Endothelial cell of umbilical vein (primary cell): ENCODE data around the gene TCN2. TPM values are rescaled to one million over a fixed set of nuclear protein-coding genes. Genes with fewer than 3 reads are reported as not detected.

Source experiments
- BruUV-seq: library from RNA; stranded (reverse); fragments of 400-500 nt; replicated peaks from 2 replicates; lab custom pipeline; 2021; lab: Mats Ljungman, UMichigan
- CTCF ChIA-PET: fragments of 300-600, 350-600 bp; sonication (Branson Sonifier 250); formaldehyde crosslinking; loops from one replicate; lab custom pipeline; 2021; ENCODE audit warnings: antibody characterized with exemption, inconsistent platforms; lab: Charles Lee
- POLR2A ChIA-PET: fragments of 300-600, 350-600 bp; sonication (Branson Sonifier 250); formaldehyde crosslinking; loops from one replicate; lab custom pipeline; 2021; ENCODE audit warnings: antibody characterized with exemption, inconsistent platforms; lab: Charles Lee
- DNase-seq: peaks from one replicate; pipeline ENCODE4 v3.0.0-alpha.2; 2011; ENCODE audit warnings: low read depth, low spot score
- FAIRE-seq: peaks from 2 replicates; lab custom pipeline; 2011; peaks lifted over from hg19 to GRCh38; lab: Jason Lieb, UNC
- H2AFZ ChIP-seq: 2 replicates; pipeline ENCODE4 v1.6.0; 2012; ENCODE audit warnings: low read depth, low read length, control low read depth, inconsistent platforms
- H3K27ac ChIP-seq: 2 replicates; pipeline ENCODE4 v1.5.1; 2011; ENCODE audit warnings: low read depth, mild to moderate bottlenecking, control low read depth, low read length, moderate library complexity; ENCODE audit not compliant: insufficient read depth
- H3K27me3 ChIP-seq, 2 experiments: 2 replicates each; pipeline versions ENCODE4 v1.6.0 to v1.6.1; 2011; ENCODE audit warnings: low read length in 2 of 2, mixed read lengths in 1 of 2; ENCODE audit not compliant: control insufficient read depth in 2 of 2, insufficient read depth in 2 of 2
- H3K36me3 ChIP-seq, 2 experiments: 2 replicates in 1 of 2; 3 replicates in 1 of 2; pipeline ENCODE4 v1.5.1; 2011; ENCODE audit warnings: low read length in 2 of 2, mild to moderate bottlenecking in 1 of 2, moderate library complexity in 1 of 2; ENCODE audit not compliant: control insufficient read depth in 2 of 2, insufficient read depth in 2 of 2; ENCODE audit errors: extremely low read depth in 1 of 2
- H3K4me1 ChIP-seq: 3 replicates; pipeline ENCODE4 v1.5.1; 2011; ENCODE audit warnings: mild to moderate bottlenecking, low read length; ENCODE audit not compliant: control insufficient read depth, insufficient read depth; ENCODE audit errors: extremely low read depth
- H3K4me2 ChIP-seq: 2 replicates; pipeline ENCODE4 v1.6.1; 2011; ENCODE audit warnings: low read length, control low read depth, mixed read lengths; ENCODE audit not compliant: insufficient read depth
- H3K4me3 ChIP-seq, 3 experiments: fragments of 200-600 bp in 1 of 3; sonication (generic), shearing (Covaris generic) in 1 of 3; replicated peaks in 1 of 3; 2 replicates each; pipeline ENCODE4 v1.5.1; 2011 to 2016; ENCODE audit warnings: control low read depth in 3 of 3, low read length in 3 of 3, mild to moderate bottlenecking in 2 of 3, inconsistent platforms in 1 of 3, low read depth in 1 of 3, moderate library complexity in 1 of 3; ENCODE audit not compliant: insufficient read depth in 1 of 3
- H3K79me2 ChIP-seq: 2 replicates; pipeline ENCODE4 v1.6.0; 2012; ENCODE audit warnings: low read length, inconsistent platforms; ENCODE audit not compliant: control insufficient read depth, insufficient read depth
- H3K9ac ChIP-seq: replicated peaks from 2 replicates; pipeline ENCODE3; 2011; ENCODE audit warnings: low read length, control low read depth; ENCODE audit not compliant: insufficient read depth; ENCODE audit errors: extremely low read depth
- H3K9me1 ChIP-seq: replicated peaks from 3 replicates; pipeline ENCODE4 v1.6.0; 2011; ENCODE audit warnings: mild to moderate bottlenecking, low read length; ENCODE audit not compliant: control insufficient read depth, insufficient read depth; ENCODE audit errors: extremely low read depth
- H3K9me3 ChIP-seq: replicated peaks from 2 replicates; pipeline ENCODE4 v1.5.1; 2012; ENCODE audit warnings: low read length, inconsistent platforms; ENCODE audit not compliant: control insufficient read depth, insufficient read depth
- H4K20me1 ChIP-seq: replicated peaks from 2 replicates; pipeline ENCODE3; 2011; ENCODE audit warnings: mild to moderate bottlenecking, low read length; ENCODE audit not compliant: control insufficient read depth, insufficient read depth; ENCODE audit errors: extremely low read depth
- CTCF ChIP-seq, 2 donors: IDR thresholded peaks; 1 replicate in 1 of 2; 2 replicates in 1 of 2; pipeline ENCODE4 v1.5.1; 2011; ENCODE audit warnings: low read length in 2 of 2, mild to moderate bottlenecking in 2 of 2, moderate library complexity in 2 of 2, control low read depth in 1 of 2, inconsistent platforms in 1 of 2, low read depth in 1 of 2; ENCODE audit not compliant: insufficient read depth in 1 of 2; ENCODE audit errors: extremely low read depth in 1 of 2
- EZH2 ChIP-seq: IDR thresholded peaks from 2 replicates; pipeline ENCODE4 v1.6.1; 2012; ENCODE audit warnings: borderline replicate concordance, low read depth, mild to moderate bottlenecking, moderate library complexity, low read length, inconsistent platforms; ENCODE audit not compliant: severe bottlenecking
- FOS ChIP-seq: IDR thresholded peaks from 2 replicates; pipeline ENCODE4 v1.6.1; 2011; ENCODE audit warnings: mild to moderate bottlenecking, low read length, moderate library complexity, borderline replicate concordance; ENCODE audit not compliant: insufficient read depth
- GATA2 ChIP-seq: IDR thresholded peaks from 2 replicates; pipeline ENCODE4 v1.7.0; 2011; ENCODE audit warnings: low read depth, mild to moderate bottlenecking, moderate library complexity, mixed read lengths, low read length; ENCODE audit not compliant: insufficient read length, insufficient read depth
- JUN ChIP-seq: IDR thresholded peaks from 2 replicates; pipeline ENCODE4 v1.6.1; 2011; ENCODE audit warnings: borderline replicate concordance, low read depth; ENCODE audit not compliant: insufficient read length, insufficient read depth
- MYC ChIP-seq: IDR thresholded peaks from one replicate; pipeline ENCODE4 v1.6.1; 2011; ENCODE audit warnings: mild to moderate bottlenecking, low read depth, low read length
- POLR2A ChIP-seq: IDR thresholded peaks from 2 replicates; pipeline ENCODE4 v1.6.1; 2012; ENCODE audit warnings: low read depth, mild to moderate bottlenecking, control low read depth, low read length
- POLR2AphosphoS5 ChIP-seq: IDR thresholded peaks from 2 replicates; pipeline ENCODE4 v1.6.1; 2012; ENCODE audit warnings: low read depth, mild to moderate bottlenecking, control low read depth, low read length, moderate library complexity; ENCODE audit not compliant: insufficient read depth
- dilution Hi-C: fragments of 300-500 bp; cut with MboI; formaldehyde crosslinking; loops from one replicate; pipeline ENCODE4 v1.15.0; 2019; ENCODE audit warnings: low sequenced_read_pairs; ENCODE audit not compliant: extremely low pct_ligation_motif_present
- intact Hi-C: fragments of 100-400 bp; cut with micrococcal nuclease; formaldehyde crosslinking; loops from one replicate; pipeline ENCODE4 v1.10.0; 2022
- polyA plus RNA-seq, 4 experiments: library from polyadenylated mRNA; depleted of rRNA in 3 of 4; stranded (reverse) in 3 of 4; unstranded in 1 of 4; fragments of >200 nt; gene quantifications; 2 replicates each; pipeline versions ENCODE4 v1.2.1 to v1.2.3, GENCODE V29; 2011 to 2012; ENCODE audit warnings: missing spikeins in 1 of 4
- total RNA-seq: library from RNA; stranded (reverse); gene quantifications from 2 replicates; pipeline ENCODE4 v1.2.3, GENCODE V29; 2021
- TF ChIP-seq, protein P1 (sequence below): IDR thresholded peaks from 2 replicates; pipeline ENCODE4 v1.6.1; 2011; ENCODE audit not compliant: insufficient read depth, insufficient read length

The TCN2 gene
- total and polyA plus RNA-seq, 2 donors (not counting 3 experiments of a cell fraction or from before 2014, with no cell fraction given): 80.6 to 188 TPM

GRCh38 chr22:30564761-30565119, 42.2 kb upstream of the TCN2 start:
- no peak for DNase-seq
- FAIRE-seq: no peak
- Histone ChIP-seq H3K4me3 (no peak overlapping the region), H4K20me1 (no peaks in the 10 kb centered on the region), H3K27ac (no peak overlapping the region), H3K4me1 (no peaks in the 10 kb centered on the region), H3K27me3 (peaks cover 0 to 1% of the 10 kb centered on the region in 2 experiments), H3K9ac (no peak overlapping the region), H2AFZ (no peak overlapping the region), H3K4me2 (no peak overlapping the region), H3K9me1 (no peaks in the 10 kb centered on the region), H3K9me3 (no peaks in the 10 kb centered on the region), H3K79me2 (no peaks in the 10 kb centered on the region), H3K36me3 (no peaks in the 10 kb centered on the region)
- TF ChIP-seq JUN (no peak), FOS (no peak), CTCF (IDR thresholded peaks at IDR 0.05; ENCODE audit: extremely low read depth in 1 of 2, insufficient read depth in 1 of 2, low read depth in 1 of 2, low read length in 2 of 2) (no peak), GATA2 (no peak), EZH2 (no peak), MYC (no peak), POLR2AphosphoS5 (no peak), POLR2A (no peak)
- TF ChIP-seq, protein P1, sequence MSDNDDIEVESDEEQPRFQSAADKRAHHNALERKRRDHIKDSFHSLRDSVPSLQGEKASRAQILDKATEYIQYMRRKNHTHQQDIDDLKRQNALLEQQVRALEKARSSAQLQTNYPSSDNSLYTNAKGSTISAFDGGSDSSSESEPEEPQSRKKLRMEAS: no peak
- POLR2A ChIA-PET: no interaction called here
- dilution Hi-C loops (no loop called here), intact Hi-C loops (no loop called here)
- no TSS peak for BruUV-seq
- CTCF ChIA-PET: interaction anchor here (0.6 to 1.5 kb wide), 4 partner anchors 11 to 198 kb away, joined by 3 read pairs; no protein-coding TSS in a partner anchor
